ENCODE data around the gene TDRD10. TPM values are rescaled to one million over a fixed set of nuclear protein-coding genes. Genes with fewer than 3 reads are reported as not detected.

Gene TDRD10
- 10 to 100 TPM in 1 of 3 donors, 1 to 10 TPM in 2; 1.3 to 11.7 (median 7.7) TPM for polyA plus RNA-seq

- 2 to 3% (median 2%) methylated on average over 59 to 90 of the region's 90 CpGs for WGBS, 3 donors
- no peak within 1 kb of the TSS for H3K27ac ChIP-seq (ENCODE audit: low read depth, low read length)
Measured at GRCh38 chr1:154502066-154502743, at the start of gene TDRD10, which contains the start of gene SHE. TSS of gene TDRD10 (plus strand) at chr1:154502219. CDS start at chr1:154506904, 4,685 bp downstream. TSS of gene SHE (minus strand) at chr1:154502412. CDS start at chr1:154502026, 386 bp downstream.

- 65 to 72% (median 68%) methylated on average over 5 of the region's 5 CpGs for WGBS, 3 donors
- no peak overlapping the region for H3K27ac ChIP-seq (ENCODE audit: low read depth, low read length)
Measured at GRCh38 chr1:154453161-154453560, 48.9 kb upstream of the TDRD10 start.

- WGBS, 3 donors: 47 to 66% (median 48%) methylated on average over 5 of the region's 5 CpGs
- peak overlapping the region; percentile 29 for H3K27ac ChIP-seq (ENCODE audit: low read depth, low read length)
Measured at GRCh38 chr1:154453574-154454352, 48.3 kb upstream of the TDRD10 start.

- H3K27ac ChIP-seq (ENCODE audit: low read depth, low read length): no peak overlapping the region
- 76% methylated on average over 5 of the region's 5 CpGs for WGBS, 3 donors
Measured at GRCh38 chr1:154454386-154455120, 47.5 kb upstream of the TDRD10 start.

- WGBS, 3 donors: 70 to 92% (median 79%) methylated on average over 6 of the region's 6 CpGs
- no peak overlapping the region for H3K27ac ChIP-seq (ENCODE audit: low read depth, low read length)
Measured at GRCh38 chr1:154456631-154457030, 45.4 kb upstream of the TDRD10 start.

- no peak overlapping the region for H3K27ac ChIP-seq (ENCODE audit: low read depth, low read length)
Measured at GRCh38 chr1:154459080-154459479, 42.9 kb upstream of the TDRD10 start.

GRCh38 chr1:154460695-154461260 is 41.2 kb upstream of the TDRD10 start:
- no peak overlapping the region for H3K27ac ChIP-seq (ENCODE audit: low read depth, low read length)
- 71 to 79% (median 72%) methylated on average over 15 of the region's 15 CpGs for WGBS, 3 donors

GRCh38 chr1:154463512-154463990 is 38.5 kb upstream of the TDRD10 start:
- WGBS, 3 donors: 37 to 61% (median 41%) methylated on average over 4 of the region's 4 CpGs
- H3K27ac ChIP-seq (ENCODE audit: low read depth, low read length): no peak overlapping the region

GRCh38 chr1:154465621-154466195 is 36.3 kb upstream of the TDRD10 start:
- WGBS, 3 donors: 74 to 85% (median 82%) methylated on average over 8 of the region's 8 CpGs

GRCh38 chr1:154466206-154466605 is 35.8 kb upstream of the TDRD10 start:
- WGBS, 3 donors: 50 to 65% (median 51%) methylated on average over 3 of the region's 3 CpGs
- no peak overlapping the region for H3K27ac ChIP-seq (ENCODE audit: low read depth, low read length)

More at GRCh38 chr1:154465621-154466195, 36.3 kb upstream of the TDRD10 start:
- H3K27ac ChIP-seq (ENCODE audit: low read depth, low read length): no peak overlapping the region

- no peak overlapping the region for H3K27ac ChIP-seq (ENCODE audit: low read depth, low read length)
- 28 to 52% (median 37%) methylated on average over 8 of the region's 8 CpGs for WGBS, 3 donors
Measured at GRCh38 chr1:154466921-154467417, 35.0 kb upstream of the TDRD10 start.

- WGBS, 3 donors: 91 to 93% (median 92%) methylated on average over 11 of the region's 11 CpGs
Measured at GRCh38 chr1:154467434-154468102, 34.5 kb upstream of the TDRD10 start.

GRCh38 chr1:154468535-154469250 is 33.3 kb upstream of the TDRD10 start:
- 65 to 89% (median 83%) methylated on average over 12 of the region's 12 CpGs for WGBS, 3 donors

More at GRCh38 chr1:154467434-154468102, 34.5 kb upstream of the TDRD10 start:
- no peak overlapping the region for H3K27ac ChIP-seq (ENCODE audit: low read depth, low read length)

GRCh38 chr1:154469844-154470560 is 32.0 kb upstream of the TDRD10 start:
- H3K27ac ChIP-seq (ENCODE audit: low read depth, low read length): no peak overlapping the region
- 88 to 93% (median 92%) methylated on average over 10 of the region's 10 CpGs for WGBS, 3 donors

More at GRCh38 chr1:154468535-154469250, 33.3 kb upstream of the TDRD10 start:
- H3K27ac ChIP-seq (ENCODE audit: low read depth, low read length): no peak overlapping the region

- H3K27ac ChIP-seq (ENCODE audit: low read depth, low read length): no peak overlapping the region
- WGBS, 3 donors: 80 to 96% (median 90%) methylated on average over 2 of the region's 2 CpGs
Measured at GRCh38 chr1:154471304-154471703, 30.7 kb upstream of the TDRD10 start.

- WGBS, 3 donors: 43 to 57% (median 54%) methylated on average over 3 of the region's 3 CpGs
- no peak overlapping the region for H3K27ac ChIP-seq (ENCODE audit: low read depth, low read length)
Measured at GRCh38 chr1:154474802-154475201, 27.2 kb upstream of the TDRD10 start.

Data from adipose tissue (tissue), 3 donors.